Upper lobe of left lung (tissue), 6 donors: ENCODE data around the gene ABHD11. TPM values are rescaled to one million over a fixed set of nuclear protein-coding genes. Genes with fewer than 3 reads are reported as not detected.
A peak's percentile ranks its signal among the peaks of the same experiment; 100 is the strongest.

Experiments
- ATAC-seq, 2 donors: fragments of 200-7000 bp; cut with Tn5 transposase; one replicate each; pipeline ENCODE4 v1.9.1; 2022; ENCODE audit warnings: mild to moderate bottlenecking in 2 of 2, moderate library complexity in 2 of 2; ENCODE audit not compliant: low FRiP score in 2 of 2
- DNase-seq, 2 donors: peaks; one replicate each; pipeline ENCODE4 v3.0.0-alpha.2; 2019 to 2020
- H3K27ac ChIP-seq, 4 donors: fragments of 200-600 bp; sonication (generic); one replicate each; pipeline ENCODE4 v1.5.1; 2016 to 2019
- H3K27me3 ChIP-seq, 4 donors: fragments of 200-600 bp; sonication (generic); one replicate each; pipeline ENCODE4 v1.5.1; 2017 to 2019
- H3K36me3 ChIP-seq, 4 donors: fragments of 200-600 bp; sonication (generic); one replicate each; pipeline ENCODE4 v1.5.1; 2016 to 2019
- H3K4me1 ChIP-seq, 4 donors: fragments of 200-600 bp; sonication (generic); one replicate each; pipeline ENCODE4 v1.5.1; 2018 to 2019
- H3K4me3 ChIP-seq, 4 donors: fragments of 200-600 bp; sonication (generic); one replicate each; pipeline ENCODE4 v1.5.1; 2017 to 2019; ENCODE audit warnings: mild to moderate bottlenecking in 2 of 4, moderate library complexity in 1 of 4
- H3K9me3 ChIP-seq, 4 donors: fragments of 200-600 bp; sonication (generic); one replicate each; pipeline ENCODE4 v1.5.1; 2018 to 2019
- CTCF ChIP-seq, 6 experiments: fragments of 450-650 bp in 4 of 6; fragments of 200-600 bp in 2 of 6; sonication (generic) in 2 of 6; IDR thresholded peaks; one replicate each; pipeline ENCODE4 v1.5.1; 2016 to 2019; ENCODE audit warnings: antibody characterized with exemption in 6 of 6
- EP300 ChIP-seq, 4 donors: sonication (generic); formaldehyde crosslinking; IDR thresholded peaks; one replicate each; pipeline ENCODE4 v1.5.1; 2017; ENCODE audit warnings: antibody characterized with exemption in 4 of 4, control low read depth in 2 of 4
- POLR2A ChIP-seq, 4 donors: fragments of 450-650 bp; IDR thresholded peaks; one replicate each; pipeline ENCODE4 v1.5.1; 2016 to 2017; ENCODE audit warnings: antibody characterized with exemption in 4 of 4, mild to moderate bottlenecking in 2 of 4
- POLR2AphosphoS5 ChIP-seq, 2 donors: sonication (generic); formaldehyde crosslinking; IDR thresholded peaks; one replicate each; pipeline ENCODE4 v1.5.1; 2017; ENCODE audit warnings: antibody characterized with exemption in 2 of 2
- WGBS, 2 donors: methylation state at CpG; one replicate each; pipeline ENCODE4 v1.1.5; 2017 to 2018; 5-methylcytosine and 5-hydroxymethylcytosine counted together
- total RNA-seq, 6 donors: library from RNA; depleted of rRNA in 4 of 6; stranded (reverse); fragments of >200 nt in 4 of 6; gene quantifications; one replicate each; pipeline versions ENCODE4 v1.1.0 to v1.2.1, GENCODE V29; 2016 to 2021
- donor health status: DM: no; HTN: no; CAD: no; lungs with moderate emphysema.
- donor health status: DM: no; HTN: yes; CAD: no; lungs with severe emphysema.

ABHD11 gene
- total RNA-seq, 6 donors from 2014 or later: 13.6 to 35.3 (median 28.2) TPM

- no peak overlapping the region for H3K4me3 ChIP-seq
- DNase-seq (no peak), ATAC-seq (peak in 1 of 2 donors; percentile 9)
- no peaks in the 10 kb centered on the region for H3K9me3 ChIP-seq
- H3K4me1 ChIP-seq: no peaks in the 10 kb centered on the region
- no peaks in the 10 kb centered on the region for H3K36me3 ChIP-seq
- H3K27ac ChIP-seq: no peak overlapping the region
- no peak for TF ChIP-seq EP300 (IDR thresholded peaks at IDR 0.05)
- no peak for TF ChIP-seq POLR2AphosphoS5 (IDR thresholded peaks at IDR 0.05)
- no peak for TF ChIP-seq CTCF (IDR thresholded peaks at IDR 0.05)
- TF ChIP-seq POLR2A (IDR thresholded peaks at IDR 0.05): no peak
- H3K27me3 ChIP-seq: no peaks in the 10 kb centered on the region
- 54 to 58% methylated on average over 5 to 8 of the region's 8 CpGs for WGBS, 2 donors
Measured at GRCh38 chr7:73761854-73762658, 23.5 kb upstream of the ABHD11 start.

DNA sequence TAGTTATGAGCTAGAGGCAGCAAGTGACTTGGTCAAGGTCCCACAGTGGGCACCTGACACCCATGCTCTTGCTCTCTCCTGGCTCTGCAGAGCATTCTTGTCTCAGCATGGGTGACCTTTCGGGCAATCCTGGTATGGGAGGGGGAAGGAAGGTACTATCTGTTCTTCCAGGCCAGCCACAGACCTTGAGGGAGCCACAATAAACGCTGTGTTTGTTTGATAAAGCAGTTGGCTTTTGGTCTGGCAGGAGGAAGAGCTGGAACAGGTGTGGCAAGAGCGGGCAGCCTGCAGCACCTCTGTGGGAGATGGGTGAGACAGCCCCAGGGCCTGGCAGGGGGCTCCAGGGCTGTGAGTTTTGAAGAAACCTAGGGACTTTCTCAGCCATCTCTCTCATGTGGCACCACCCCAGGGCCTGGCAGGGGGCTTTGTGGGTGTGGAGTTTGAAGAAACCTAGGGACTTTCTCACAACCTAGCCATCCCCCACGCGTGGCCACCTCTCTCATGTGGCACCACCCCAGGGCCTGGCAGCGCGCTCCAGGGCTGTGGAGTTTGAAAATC, 20.1 kb upstream of the ABHD11 start:
- DNase-seq: no peak
- ATAC-seq: no peak
- Histone ChIP-seq H3K4me1 (no peaks in the 10 kb centered on the region), H3K27me3 (no peaks in the 10 kb centered on the region), H3K36me3 (no peaks in the 10 kb centered on the region), H3K4me3 (no peak overlapping the region), H3K9me3 (no peaks in the 10 kb centered on the region), H3K27ac (no peak overlapping the region)
- TF ChIP-seq POLR2A (IDR thresholded peaks at IDR 0.05) (no peak), POLR2AphosphoS5 (IDR thresholded peaks at IDR 0.05) (no peak), EP300 (IDR thresholded peaks at IDR 0.05) (no peak), CTCF (IDR thresholded peaks at IDR 0.05) (no peak)
- WGBS, 2 donors: 86 to 88% methylated on average over 7 of the region's 7 CpGs

- Histone ChIP-seq H3K27me3 (no peaks in the 10 kb centered on the region), H3K4me3 (no peak overlapping the region), H3K4me1 (no peaks in the 10 kb centered on the region), H3K36me3 (no peaks in the 10 kb centered on the region), H3K27ac (no peak overlapping the region), H3K9me3 (no peaks in the 10 kb centered on the region)
- no peak for TF ChIP-seq CTCF (IDR thresholded peaks at IDR 0.05)
- TF ChIP-seq EP300 (IDR thresholded peaks at IDR 0.05): no peak
- no peak for TF ChIP-seq POLR2AphosphoS5 (IDR thresholded peaks at IDR 0.05)
- TF ChIP-seq POLR2A (IDR thresholded peaks at IDR 0.05): no peak
- WGBS, 2 donors: 78 to 83% methylated on average over 16 of the region's 16 CpGs
- ATAC-seq (no peak), DNase-seq (no peak)
Measured at GRCh38 chr7:73749931-73750776, 11.6 kb upstream of the ABHD11 start.

GRCh38 chr7:73746378-73746777, 7.8 kb upstream of the ABHD11 start:
- DNase-seq: no peak
- H3K4me3 ChIP-seq: no peak overlapping the region
- 29 to 68% methylated on average over 3 of the region's 4 CpGs for WGBS, 2 donors
- H3K4me1 ChIP-seq: peaks cover 6 to 15% (median 11%) of the 10 kb centered on the region in 4 donors
- ATAC-seq: no peak
- peak overlapping the region in 1 of 4 donors; percentile 3 for H3K27ac ChIP-seq
- no peaks in the 10 kb centered on the region for H3K36me3 ChIP-seq
- H3K27me3 ChIP-seq: no peaks in the 10 kb centered on the region
- H3K9me3 ChIP-seq: no peaks in the 10 kb centered on the region
- TF ChIP-seq POLR2A (IDR thresholded peaks at IDR 0.05) (no peak), CTCF (IDR thresholded peaks at IDR 0.05) (no peak), EP300 (IDR thresholded peaks at IDR 0.05) (no peak), POLR2AphosphoS5 (IDR thresholded peaks at IDR 0.05) (no peak)
